ENCODE data around the gene TNPO3.

- TF ChIP-seq, protein P1, sequence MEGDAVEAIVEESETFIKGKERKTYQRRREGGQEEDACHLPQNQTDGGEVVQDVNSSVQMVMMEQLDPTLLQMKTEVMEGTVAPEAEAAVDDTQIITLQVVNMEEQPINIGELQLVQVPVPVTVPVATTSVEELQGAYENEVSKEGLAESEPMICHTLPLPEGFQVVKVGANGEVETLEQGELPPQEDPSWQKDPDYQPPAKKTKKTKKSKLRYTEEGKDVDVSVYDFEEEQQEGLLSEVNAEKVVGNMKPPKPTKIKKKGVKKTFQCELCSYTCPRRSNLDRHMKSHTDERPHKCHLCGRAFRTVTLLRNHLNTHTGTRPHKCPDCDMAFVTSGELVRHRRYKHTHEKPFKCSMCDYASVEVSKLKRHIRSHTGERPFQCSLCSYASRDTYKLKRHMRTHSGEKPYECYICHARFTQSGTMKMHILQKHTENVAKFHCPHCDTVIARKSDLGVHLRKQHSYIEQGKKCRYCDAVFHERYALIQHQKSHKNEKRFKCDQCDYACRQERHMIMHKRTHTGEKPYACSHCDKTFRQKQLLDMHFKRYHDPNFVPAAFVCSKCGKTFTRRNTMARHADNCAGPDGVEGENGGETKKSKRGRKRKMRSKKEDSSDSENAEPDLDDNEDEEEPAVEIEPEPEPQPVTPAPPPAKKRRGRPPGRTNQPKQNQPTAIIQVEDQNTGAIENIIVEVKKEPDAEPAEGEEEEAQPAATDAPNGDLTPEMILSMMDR (IDR thresholded peaks at IDR 0.05; ENCODE audit: low read depth, low read length), result no peak
- no peak for TF ChIP-seq EZH2phosphoT487 (IDR thresholded peaks at IDR 0.05; ENCODE audit: low read depth)
Observed at GRCh38 chr7:128937647-128938543, 117.0 kb downstream of the TNPO3 start, which contains the start of gene IRF5.

Measured in OCI-LY3 (cell line).